ENCODE results near the gene GPC5. TPM values are rescaled to one million over a fixed set of nuclear protein-coding genes. Genes with fewer than 3 reads are reported as not detected.

Gene GPC5
- total RNA-seq, 1 experiment from 2014 or later = 0.15 TPM

- H3K36me3 Mint-ChIP-seq (ENCODE audit: insufficient read depth in 1 of 3, low read depth in 3 of 3) = no peaks in the 10 kb centered on the region
- no peak overlapping the region for H3K4ac ChIP-seq (ENCODE audit: low read depth, low read length)
- no peak overlapping the region for H3K4me2 ChIP-seq (ENCODE audit: insufficient read depth, insufficient read length, low read length)
- no peak for DNase-seq
- no peak for TF ChIP-seq CTCF (conservative IDR thresholded peaks at IDR 0.05)
- H4K8ac ChIP-seq (replicated peaks; ENCODE audit: insufficient read length, low read depth, low read length) = no peak overlapping the region
- no peak overlapping the region for H3K27ac ChIP-seq (ENCODE audit: insufficient read length, low read depth, low read length)
- H3K27ac Mint-ChIP-seq = no peak overlapping the region
- H3K14ac ChIP-seq (ENCODE audit: insufficient read depth, low read length) = no peak overlapping the region
- no peak overlapping the region for H3K56ac ChIP-seq (ENCODE audit: insufficient read length, low read depth, low read length)
- no peak overlapping the region for H3T11ph ChIP-seq (ENCODE audit: low read length)
- H2BK12ac ChIP-seq (ENCODE audit: insufficient read length, low read depth, low read length) = no peak overlapping the region
- H3K4me3 Mint-ChIP-seq = no peak overlapping the region
- H3K79me1 ChIP-seq (ENCODE audit: insufficient read depth, low read depth, low read length, poor library complexity, severe bottlenecking) = no peaks in the 10 kb centered on the region
- H4K91ac ChIP-seq (ENCODE audit: insufficient read length, low read depth, low read length) = no peak overlapping the region
- no peak overlapping the region for H3K9ac ChIP-seq (ENCODE audit: extremely low read depth, insufficient read length, low read length)
- no peak overlapping the region for H2BK5ac ChIP-seq (ENCODE audit: insufficient read length, low read length)
- no peaks in the 10 kb centered on the region for H3K4me1 Mint-ChIP-seq
- H2BK120ac ChIP-seq (ENCODE audit: low read depth, low read length, poor library complexity, severe bottlenecking) = no peak overlapping the region
- H2AFZ ChIP-seq (ENCODE audit: low read length) = no peak overlapping the region
- no peaks in the 10 kb centered on the region for H3K27me3 ChIP-seq (ENCODE audit: insufficient read depth, low read length)
- H2BK15ac ChIP-seq (ENCODE audit: low read depth, low read length) = no peak overlapping the region
- no peaks in the 10 kb centered on the region for H3K23me2 ChIP-seq (ENCODE audit: insufficient read length, low read depth, low read length, poor library complexity, severe bottlenecking)
- H4K20me1 ChIP-seq (ENCODE audit: control insufficient read depth, insufficient read depth, insufficient read length) = no peaks in the 10 kb centered on the region
- no peak overlapping the region for H4K5ac ChIP-seq (ENCODE audit: insufficient read length, low read depth, low read length)
- H3K9me3 Mint-ChIP-seq = no peaks in the 10 kb centered on the region; a peak in 1 of 5 replicates
- H3K23ac ChIP-seq (ENCODE audit: insufficient read length, low read depth, low read length) = no peak overlapping the region
- no peak overlapping the region for H3K18ac ChIP-seq (ENCODE audit: insufficient read length, low read depth, low read length)
- no peak overlapping the region for H2BK20ac ChIP-seq (ENCODE audit: low read depth, low read length, poor library complexity, severe bottlenecking)
- H3K79me2 ChIP-seq (ENCODE audit: insufficient read depth, low read length) = no peaks in the 10 kb centered on the region
- H3K4me1 ChIP-seq (ENCODE audit: insufficient read depth, low read length) = no peaks in the 10 kb centered on the region
- WGBS (ENCODE audit: extremely low coverage, insufficient read length, low lambda C conversion rate) = no CpG with 5 or more reads among the region's 7 CpGs
- H3K27me3 Mint-ChIP-seq (ENCODE audit: low read depth) = no peaks in the 10 kb centered on the region; the same call in 1 of the 2 replicates
- no peak overlapping the region for H2AK5ac ChIP-seq (ENCODE audit: insufficient read length, low read length)
- no peaks in the 10 kb centered on the region for H3K9me3 ChIP-seq (ENCODE audit: control insufficient read depth, low read depth, low read length)
Measured at GRCh38 chr13:92135509-92135908, 737.1 kb downstream of the GPC5 start.

Data from H9 (cell line).